GM21528 (cell line): Measurements from ENCODE around the gene COL4A4.
A peak's percentile ranks its signal among the peaks of the same experiment; 100 is the strongest.

Experiments
- ATAC-seq: cut with Tn5 transposase; IDR thresholded peaks from one replicate; pipeline ENCODE4 v1.9.1; 2021; ENCODE audit warnings: mild to moderate bottlenecking, moderate library complexity; ENCODE audit not compliant: unreplicated experiment, low FRiP score

COL4A4 gene

GRCh38 chr2:226991663-226992062, 172.3 kb downstream of the COL4A4 start:
- ATAC-seq = no peak

DNA sequence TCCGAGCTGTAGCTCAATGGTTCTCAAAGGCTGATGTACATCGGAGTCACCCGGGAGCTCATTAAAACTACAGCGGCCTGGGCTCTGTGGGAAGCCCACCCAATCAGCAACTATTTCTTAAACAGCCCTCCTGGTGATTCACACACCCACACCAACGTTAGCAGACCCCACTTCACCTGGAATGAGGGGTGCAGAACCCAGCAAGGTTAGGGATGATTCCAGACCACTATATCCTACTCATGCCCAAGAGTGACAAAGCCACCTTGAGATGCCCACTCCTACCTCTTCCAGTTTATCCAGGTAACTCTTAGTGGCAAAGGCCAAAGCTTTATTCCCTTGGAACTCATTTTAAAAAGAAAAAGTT, 178.4 kb downstream of the COL4A4 start:
- no peak for ATAC-seq

GRCh38 chr2:226984750-226985582, 179.0 kb downstream of the COL4A4 start:
- ATAC-seq = peak; percentile 94

DNA sequence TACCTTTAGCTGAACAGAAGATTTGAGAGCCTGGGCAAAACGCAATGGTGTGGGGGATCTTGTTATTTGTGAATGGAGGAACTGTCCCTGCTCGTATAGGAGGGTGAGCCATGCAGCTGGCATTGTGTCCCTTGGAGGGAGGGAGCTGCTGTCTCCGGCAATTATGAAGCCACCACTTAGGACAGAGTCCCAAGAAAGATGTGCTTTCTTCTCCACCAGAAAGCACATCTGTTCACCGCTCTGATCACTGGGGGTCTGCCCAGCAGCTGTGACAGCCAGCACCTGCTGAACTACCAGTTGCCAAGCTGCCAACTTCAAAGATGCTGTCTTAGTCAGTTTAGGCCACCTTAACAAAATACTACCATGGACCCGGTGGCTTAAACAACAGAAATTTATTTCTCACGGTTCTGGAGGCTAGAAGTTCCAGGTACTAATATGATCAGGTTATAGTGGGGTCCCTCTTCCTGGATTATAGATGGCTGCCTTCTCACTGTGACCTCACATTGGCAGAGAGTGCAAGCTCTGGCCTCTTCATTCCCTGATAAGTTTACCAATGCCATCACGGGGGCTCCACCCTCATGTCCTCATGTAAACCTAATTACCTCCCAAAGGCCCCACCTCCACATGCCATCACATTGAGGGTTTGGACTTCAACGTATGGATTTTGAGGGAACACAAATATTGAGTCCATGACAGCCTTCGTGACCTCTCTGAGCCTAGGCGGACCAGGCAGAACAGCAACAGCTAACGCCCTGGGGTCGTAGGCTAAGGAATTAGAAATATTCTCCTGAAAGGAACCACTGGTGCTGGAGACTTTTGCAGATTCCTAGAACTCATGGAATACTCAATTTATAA, 179.9 kb downstream of the COL4A4 start:
- no peak for ATAC-seq

DNA sequence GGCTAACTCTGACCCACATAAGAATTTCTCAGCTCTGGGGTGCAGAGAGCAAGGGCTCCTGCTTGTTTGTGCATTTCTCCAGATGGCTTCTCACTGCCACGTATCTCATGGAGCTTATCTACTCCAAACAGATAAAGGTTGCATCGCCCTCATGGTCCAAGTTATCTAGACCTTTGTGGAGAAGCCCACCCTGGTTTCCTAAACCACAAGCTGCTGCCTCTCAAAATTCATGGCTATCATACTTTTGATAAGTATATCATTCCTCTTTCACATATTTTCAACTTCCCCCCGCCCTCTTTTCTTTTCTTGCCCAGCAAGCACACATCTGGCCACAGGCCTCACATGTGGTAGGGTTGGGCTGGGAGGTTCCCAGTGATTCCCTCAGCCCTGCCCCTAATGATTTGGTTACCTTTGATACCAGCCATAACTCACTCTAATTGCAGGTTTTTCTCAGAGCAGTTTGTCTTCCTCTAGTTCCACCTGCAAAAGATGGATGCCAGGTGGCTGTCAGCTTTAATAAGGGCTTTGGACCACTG, 182.1 kb downstream of the COL4A4 start:
- no peak for ATAC-seq

GRCh38 chr2:226979004-226979403, 185.0 kb downstream of the COL4A4 start:
- no peak for ATAC-seq

GRCh38 chr2:226978300-226978699, 185.7 kb downstream of the COL4A4 start:
- ATAC-seq = no peak

GRCh38 chr2:226977775-226978190, 186.2 kb downstream of the COL4A4 start:
- no peak for ATAC-seq

DNA sequence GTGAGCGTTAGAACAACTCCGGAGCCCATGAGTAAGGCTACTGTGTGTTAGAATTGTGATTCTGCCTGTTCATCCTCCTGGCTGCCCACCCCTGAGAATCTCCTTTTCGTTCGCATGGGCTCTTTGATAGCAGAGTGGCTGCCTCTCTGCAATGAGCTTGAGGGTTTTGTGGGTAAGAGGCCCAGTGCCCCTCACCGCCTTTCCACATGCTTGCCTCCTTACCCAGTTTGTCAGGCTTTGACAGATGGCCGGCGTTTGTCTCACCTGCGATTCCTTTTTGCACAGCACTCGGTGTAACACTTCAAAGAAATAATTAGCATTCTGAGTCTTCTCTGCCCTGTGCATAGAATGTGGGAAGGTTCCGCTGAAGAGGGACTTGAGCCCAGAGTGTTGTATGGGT, 190.2 kb downstream of the COL4A4 start:
- no peak for ATAC-seq

GRCh38 chr2:226971770-226972169, 192.2 kb downstream of the COL4A4 start:
- no peak for ATAC-seq

GRCh38 chr2:226971084-226971483, 192.9 kb downstream of the COL4A4 start:
- peak; percentile 55 for ATAC-seq

DNA sequence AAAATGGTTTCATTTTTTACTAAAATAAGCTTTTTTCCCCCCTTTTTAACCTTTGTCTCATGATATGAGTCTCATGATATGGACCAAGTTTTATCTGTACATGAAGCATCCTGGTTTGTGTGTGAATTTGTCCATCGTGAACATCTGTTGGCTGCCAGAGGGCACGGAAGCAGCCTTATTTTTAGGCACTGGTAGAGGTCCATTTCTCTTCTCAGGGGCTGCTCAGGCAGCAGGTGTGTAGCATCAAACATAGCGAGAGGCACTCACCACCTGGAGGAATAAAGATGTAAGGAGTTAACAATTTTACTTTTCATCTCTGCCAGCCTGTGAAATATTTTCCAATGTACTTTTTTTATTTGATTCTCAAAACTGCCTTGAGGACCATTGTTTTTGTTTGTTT, 193.6 kb downstream of the COL4A4 start:
- ATAC-seq = peak; percentile 72

GRCh38 chr2:226969417-226970080, 194.5 kb downstream of the COL4A4 start:
- ATAC-seq = no peak

DNA sequence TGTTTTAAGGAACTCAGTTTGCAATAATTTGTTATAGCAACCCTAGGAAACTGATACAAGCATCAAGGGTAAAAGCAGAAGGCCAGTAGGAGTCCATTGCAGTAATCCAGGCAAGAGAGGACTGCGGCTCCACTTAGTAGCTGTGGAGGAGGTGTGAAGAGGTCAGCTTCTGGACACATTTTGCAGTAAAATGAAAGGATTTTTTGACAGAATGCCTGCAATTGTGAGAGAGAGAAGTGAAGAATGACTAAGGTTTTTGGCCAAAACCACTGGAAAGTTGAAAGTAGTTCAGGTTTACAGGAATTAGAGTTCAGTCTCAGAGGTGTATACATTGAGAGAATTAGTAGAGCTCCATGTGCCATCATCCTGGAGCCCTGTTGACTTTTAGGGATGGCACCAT, 198.6 kb downstream of the COL4A4 start:
- no peak for ATAC-seq

DNA sequence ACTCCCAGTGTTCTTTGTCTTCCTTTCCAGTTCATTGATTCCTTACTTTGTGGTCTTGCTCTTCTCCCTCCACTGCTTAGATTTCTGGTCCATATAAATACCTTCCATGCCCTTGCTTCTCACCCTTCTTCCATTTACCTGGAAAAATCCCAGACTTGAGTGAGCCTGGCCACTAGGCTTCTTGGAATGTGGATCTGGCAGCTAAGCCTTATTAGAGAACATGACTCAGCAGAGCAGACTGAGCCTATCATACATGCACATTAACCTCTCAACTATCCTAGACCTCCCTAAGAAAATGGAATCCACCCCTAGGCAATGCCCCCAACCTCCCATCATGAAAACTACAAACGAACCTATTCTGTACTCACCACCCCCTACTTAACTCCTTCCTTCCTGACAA, 200.5 kb downstream of the COL4A4 start:
- no peak for ATAC-seq

DNA sequence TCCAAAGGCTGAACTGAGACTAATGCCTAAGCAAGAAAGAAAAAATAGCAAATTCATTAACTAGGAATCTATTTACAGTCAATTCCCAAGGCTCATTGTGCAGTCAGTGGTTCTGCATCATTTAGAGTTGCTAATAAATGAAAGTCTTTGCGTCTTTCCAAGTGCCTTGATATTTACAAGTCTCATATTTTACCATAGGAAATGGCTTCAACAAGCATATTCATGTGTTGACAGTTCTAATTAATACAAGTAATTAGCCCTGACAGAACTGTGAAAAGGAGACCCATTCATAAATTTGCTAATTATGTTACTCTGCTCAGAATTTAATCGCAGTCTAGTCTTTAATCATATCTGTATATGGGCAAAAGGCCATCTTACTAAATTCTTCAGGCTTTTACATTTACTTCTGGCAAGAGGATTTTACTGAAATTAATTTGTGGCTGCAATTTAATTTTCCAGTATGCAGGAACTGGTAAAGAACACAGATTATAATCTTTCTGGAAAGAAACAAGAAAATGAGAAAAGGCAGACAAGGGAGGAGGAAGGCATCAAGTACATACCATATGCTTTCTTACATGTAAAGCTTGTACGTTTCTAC, 201.7 kb downstream of the COL4A4 start:
- no peak for ATAC-seq

DNA sequence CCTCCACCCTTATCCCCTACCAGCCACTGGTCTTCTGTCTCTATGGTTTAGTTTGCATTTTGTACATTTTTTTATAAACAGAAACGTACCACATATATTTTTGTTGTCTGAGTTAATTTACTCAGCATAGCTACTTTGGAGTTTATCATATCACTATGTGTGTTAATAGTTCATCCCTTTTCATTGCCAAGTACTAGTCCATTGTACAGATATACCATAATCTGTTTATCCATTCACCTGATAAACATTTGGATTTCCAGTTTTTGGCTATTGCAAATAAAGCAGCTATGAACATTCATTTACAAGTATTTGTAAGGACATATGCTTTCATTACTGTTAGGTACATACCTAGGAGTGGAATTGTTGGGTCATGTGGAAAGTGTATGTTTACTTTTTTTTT, 204.6 kb downstream of the COL4A4 start:
- no peak for ATAC-seq

- no peak for ATAC-seq
These were observed 207.3 kb downstream of the COL4A4 start for GRCh38 chr2:226956659-226957058.

- no peak for ATAC-seq
These were observed 210.2 kb downstream of the COL4A4 start for GRCh38 chr2:226953826-226954225.

- ATAC-seq = no peak
These were observed 210.8 kb downstream of the COL4A4 start for GRCh38 chr2:226953206-226953605.
